GM20431 (cell line): Measurements from ENCODE around the gene VSTM2L.

Experiments
- in situ Hi-C: fragments of 300-500 bp; cut with MseI, MboI; formaldehyde crosslinking; loops from one replicate; pipeline ENCODE4 v1.15.0; 2020; ENCODE audit warnings: low sequenced_read_pairs; ENCODE audit not compliant: unreplicated experiment

The VSTM2L gene

GRCh38 chr20:37933786-37934633, 31.1 kb downstream of the VSTM2L start:
- in situ Hi-C loops: no loop called here

- in situ Hi-C loops: no loop called here
These were observed 31.9 kb downstream of the VSTM2L start for GRCh38 chr20:37934634-37935375.

GRCh38 chr20:37935435-37935834, 32.5 kb downstream of the VSTM2L start:
- in situ Hi-C loops: no loop called here

GRCh38 chr20:37936041-37936440, 33.1 kb downstream of the VSTM2L start:
- in situ Hi-C loops: no loop called here

- in situ Hi-C loops: no loop called here
These were observed 33.5 kb downstream of the VSTM2L start for GRCh38 chr20:37936451-37936850.

- in situ Hi-C loops: no loop called here
These were observed 34.8 kb downstream of the VSTM2L start for GRCh38 chr20:37937686-37938085.

- in situ Hi-C loops: no loop called here
These were observed 35.3 kb downstream of the VSTM2L start for GRCh38 chr20:37938181-37938750.

- in situ Hi-C loops: no loop called here
These were observed 36.0 kb downstream of the VSTM2L start for GRCh38 chr20:37938954-37939353.

- in situ Hi-C loops: no loop called here
These were observed 37.0 kb downstream of the VSTM2L start for GRCh38 chr20:37939701-37940560.

- in situ Hi-C loops: no loop called here
These were observed 37.9 kb downstream of the VSTM2L start for GRCh38 chr20:37940858-37941257.

GRCh38 chr20:37941332-37941731, 38.4 kb downstream of the VSTM2L start:
- in situ Hi-C loops: no loop called here

- in situ Hi-C loops: no loop called here
These were observed 39.1 kb downstream of the VSTM2L start for GRCh38 chr20:37941992-37942391.

GRCh38 chr20:37943033-37943432, 40.1 kb downstream of the VSTM2L start:
- in situ Hi-C loops: no loop called here

- in situ Hi-C loops: no loop called here
These were observed 40.9 kb downstream of the VSTM2L start for GRCh38 chr20:37943501-37944455.

- in situ Hi-C loops: no loop called here
These were observed 41.6 kb downstream of the VSTM2L start for GRCh38 chr20:37944456-37944981.

GRCh38 chr20:37945091-37945547, 42.2 kb downstream of the VSTM2L start:
- in situ Hi-C loops: no loop called here

- in situ Hi-C loops: no loop called here
These were observed 44.0 kb downstream of the VSTM2L start for GRCh38 chr20:37946946-37947345.

- in situ Hi-C loops: no loop called here
These were observed 45.0 kb downstream of the VSTM2L start for GRCh38 chr20:37947943-37948342.

GRCh38 chr20:37948956-37949355, 46.0 kb downstream of the VSTM2L start:
- in situ Hi-C loops: no loop called here
